GM06990 (cell line): ENCODE results near the gene NOS1.

ENCODE experiments used
- DNase-seq: peaks from one replicate; pipeline ENCODE4 v3.0.0-alpha.2; 2011; ENCODE audit not compliant: insufficient read length; ENCODE audit errors: extremely low read depth
- H3K27me3 ChIP-seq: replicated peaks from 2 replicates; pipeline ENCODE4 v1.6.0; 2011; ENCODE audit warnings: low read length; ENCODE audit not compliant: control insufficient read depth, insufficient read depth
- H3K36me3 ChIP-seq: 2 replicates; pipeline ENCODE4 v1.5.1; 2011; ENCODE audit warnings: low read length; ENCODE audit not compliant: control insufficient read depth, insufficient read depth
- H3K4me3 ChIP-seq: replicated peaks from 2 replicates; pipeline ENCODE4 v1.5.1; 2011; ENCODE audit warnings: low read depth, mild to moderate bottlenecking, control low read depth, low read length
- CTCF ChIP-seq: IDR thresholded peaks from 2 replicates; pipeline ENCODE4 v1.5.1; 2011; ENCODE audit warnings: low read length, control low read depth, mild to moderate bottlenecking, inconsistent platforms; ENCODE audit not compliant: insufficient read depth, poor library complexity, severe bottlenecking

NOS1 gene

GRCh38 chr12:117298648-117299225 is 62.7 kb downstream of the NOS1 start:
- DNase-seq: no peak
- Histone ChIP-seq H3K27me3 (no peaks in the 10 kb centered on the region; the same call in 1 of the 2 replicates), H3K4me3 (no peak overlapping the region), H3K36me3 (no peaks in the 10 kb centered on the region)
- TF ChIP-seq CTCF: no peak

- H3K4me3 ChIP-seq: no peak overlapping the region
- H3K36me3 ChIP-seq: no peaks in the 10 kb centered on the region
- H3K27me3 ChIP-seq: no peaks in the 10 kb centered on the region
- DNase-seq: no peak
- TF ChIP-seq CTCF: no peak
Measured at GRCh38 chr12:117298191-117298590, 63.2 kb downstream of the NOS1 start.

- no peak for TF ChIP-seq CTCF
- no peak for DNase-seq
Measured at GRCh38 chr12:117294189-117294603, 67.2 kb downstream of the NOS1 start.

GRCh38 chr12:117293510-117293909 is 67.9 kb downstream of the NOS1 start:
- DNase-seq: no peak
- TF ChIP-seq CTCF: no peak
- H3K4me3 ChIP-seq: no peak overlapping the region
- no peaks in the 10 kb centered on the region for H3K27me3 ChIP-seq
- no peaks in the 10 kb centered on the region for H3K36me3 ChIP-seq

More at GRCh38 chr12:117294189-117294603, 67.2 kb downstream of the NOS1 start:
- Histone ChIP-seq H3K36me3 (no peaks in the 10 kb centered on the region), H3K4me3 (no peak overlapping the region), H3K27me3 (no peaks in the 10 kb centered on the region)

GRCh38 chr12:117292688-117293087 is 68.7 kb downstream of the NOS1 start:
- Histone ChIP-seq H3K27me3 (no peaks in the 10 kb centered on the region), H3K36me3 (no peaks in the 10 kb centered on the region), H3K4me3 (no peak overlapping the region)
- no peak for DNase-seq
- no peak for TF ChIP-seq CTCF

- no peaks in the 10 kb centered on the region for H3K36me3 ChIP-seq
- no peak for DNase-seq
- no peaks in the 10 kb centered on the region; the same call in 1 of the 2 replicates for H3K27me3 ChIP-seq
- no peak for TF ChIP-seq CTCF
- no peak overlapping the region for H3K4me3 ChIP-seq
Measured at GRCh38 chr12:117284140-117284539, 77.3 kb downstream of the NOS1 start.
